Measurements from ENCODE around the gene KRTAP12-1.
"Not testable (repeated sequence)": the region's sequence is repeated elsewhere in the genome, so short reads cannot be mapped to it uniquely, and the experiment has no call there.

Gene KRTAP12-1

GRCh38 chr21:44697172-44697810 lies 15.3 kb upstream of the KRTAP12-1 start, which contains the start of gene KRTAP10-12:
Gene KRTAP10-12 (plus strand): TSS chr21:44697172. CDS start chr21:44697202, 30 bp downstream.
- not testable (repeated sequence) for DNase-seq

- DNase-seq, result no peak
Measured at GRCh38 chr21:44696572-44696971, 14.6 kb upstream of the KRTAP12-1 start.

- no peak for DNase-seq
Measured at GRCh38 chr21:44695641-44696040, 13.7 kb upstream of the KRTAP12-1 start.

GRCh38 chr21:44695184-44695583 lies 13.2 kb upstream of the KRTAP12-1 start:
- no peak for DNase-seq

- no peak for DNase-seq
Measured at GRCh38 chr21:44694776-44695175, 12.8 kb upstream of the KRTAP12-1 start.

GRCh38 chr21:44692798-44693512 lies 11.0 kb upstream of the KRTAP12-1 start:
- no peak for DNase-seq

- no peak for DNase-seq
Measured at GRCh38 chr21:44691686-44692085, 9.7 kb upstream of the KRTAP12-1 start.

GRCh38 chr21:44689740-44690139 lies 7.8 kb upstream of the KRTAP12-1 start:
- DNase-seq, result not testable (repeated sequence)

GRCh38 chr21:44687671-44688070 lies 5.7 kb upstream of the KRTAP12-1 start:
- no peak for DNase-seq

- no peak for DNase-seq
Measured at GRCh38 chr21:44686843-44687561, 5.0 kb upstream of the KRTAP12-1 start.

- DNase-seq, result no peak
Measured at GRCh38 chr21:44686000-44686781, 4.2 kb upstream of the KRTAP12-1 start.

GRCh38 chr21:44685050-44685449 lies 3.1 kb upstream of the KRTAP12-1 start:
- DNase-seq, result not testable (repeated sequence)

- DNase-seq, result no peak
Measured at GRCh38 chr21:44684483-44684882, 2.5 kb upstream of the KRTAP12-1 start.

GRCh38 chr21:44684077-44684476 lies 2.1 kb upstream of the KRTAP12-1 start:
- DNase-seq, result no peak

GRCh38 chr21:44682580-44683151 lies 703 bp upstream of the KRTAP12-1 start:
- DNase-seq, result no peak

- DNase-seq, result no peak
Measured at GRCh38 chr21:44681152-44681551, 811 bp downstream of the KRTAP12-1 start.

- no peak for DNase-seq
Measured at GRCh38 chr21:44677881-44678280, 4.1 kb downstream of the KRTAP12-1 start.

- no peak for DNase-seq
Measured at GRCh38 chr21:44671911-44672310, 10.1 kb downstream of the KRTAP12-1 start.

GRCh38 chr21:44670642-44671432 lies 11.1 kb downstream of the KRTAP12-1 start:
- DNase-seq, result no peak

GRCh38 chr21:44667612-44668011 lies 14.4 kb downstream of the KRTAP12-1 start:
- no peak for DNase-seq
